NCI-H526 (cell line): ENCODE data around the gene PIP.
"Not testable (repeated sequence)": the region's sequence is repeated elsewhere in the genome, so short reads cannot be mapped to it uniquely, and the experiment has no call there.

Experiments
- DNase-seq, 2 experiments: peaks; one replicate each; lab custom pipeline; 2025; lab: John Stamatoyannopoulos, UW

PIP gene

DNA sequence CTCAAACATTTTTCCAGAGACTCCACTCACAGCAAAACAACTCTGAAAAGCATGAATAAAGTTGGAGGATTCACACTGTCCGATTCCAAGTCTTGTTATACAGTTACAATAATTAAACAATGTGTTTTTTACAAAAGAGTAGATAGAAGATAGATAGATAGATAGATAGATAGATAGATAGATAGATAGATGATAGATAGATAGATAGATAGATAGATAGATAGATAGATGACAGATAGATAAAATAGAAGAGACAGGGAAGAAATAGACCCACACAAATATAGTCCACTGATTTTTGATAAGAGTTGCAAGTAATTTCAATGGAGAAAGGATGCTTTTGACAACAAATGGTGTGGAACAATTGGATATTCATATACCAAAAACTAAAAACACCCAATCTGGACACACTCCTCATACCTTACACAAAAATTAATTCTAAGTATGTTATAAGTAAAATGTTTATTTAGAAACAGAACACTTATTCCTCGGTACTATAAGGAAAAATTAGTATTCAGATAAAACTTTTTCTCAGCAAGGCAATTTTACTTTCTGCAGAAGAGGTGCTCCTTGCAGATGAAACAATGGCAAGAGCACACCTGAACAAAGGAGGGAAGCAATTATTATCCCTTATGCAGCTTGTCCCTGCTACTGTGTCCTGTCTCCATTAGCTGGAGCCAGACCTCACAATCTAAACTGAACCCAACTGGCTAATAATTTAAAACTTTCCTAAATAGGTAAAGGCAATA is 45.7 kb downstream of the PIP start:
- DNase-seq = no peak

DNA sequence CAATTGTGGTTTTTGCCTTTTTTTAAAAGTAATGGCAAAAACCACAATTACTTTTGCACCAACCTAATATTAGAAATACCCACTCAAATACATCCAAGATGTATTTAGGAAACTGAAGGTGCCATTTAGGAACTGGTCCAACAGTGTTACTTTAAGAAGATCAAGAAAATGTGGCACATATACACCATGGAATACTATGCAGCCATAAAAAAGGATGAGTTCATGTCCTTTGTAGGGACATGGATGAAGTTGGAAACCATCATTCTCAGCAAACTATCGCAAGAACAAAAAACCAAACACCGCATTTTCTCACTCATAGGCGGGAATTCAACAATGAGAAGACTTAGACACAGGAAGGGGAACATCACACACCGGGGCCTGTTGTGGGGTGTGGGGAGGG is 48.9 kb downstream of the PIP start:
- not testable (repeated sequence) for DNase-seq

DNA sequence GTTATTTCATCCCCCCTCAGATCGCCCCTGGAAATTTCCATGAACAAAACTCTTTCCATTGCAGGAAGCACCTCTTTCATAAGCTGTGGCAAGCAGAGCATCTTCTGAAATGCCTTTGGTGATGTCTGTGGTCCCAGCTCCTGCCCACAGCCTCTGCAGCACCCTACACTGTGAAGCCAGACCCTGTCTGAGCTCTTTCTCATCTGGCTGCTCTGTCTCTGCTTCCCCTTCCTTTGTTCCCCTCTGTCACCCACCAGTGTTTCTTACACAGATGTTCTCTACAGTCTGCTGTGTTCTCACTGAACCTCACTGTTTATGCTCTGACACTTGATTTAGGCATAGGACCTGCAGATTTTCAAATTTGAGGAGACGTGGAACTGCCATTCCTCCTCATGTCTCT is 49.5 kb downstream of the PIP start:
- DNase-seq = no peak

DNA sequence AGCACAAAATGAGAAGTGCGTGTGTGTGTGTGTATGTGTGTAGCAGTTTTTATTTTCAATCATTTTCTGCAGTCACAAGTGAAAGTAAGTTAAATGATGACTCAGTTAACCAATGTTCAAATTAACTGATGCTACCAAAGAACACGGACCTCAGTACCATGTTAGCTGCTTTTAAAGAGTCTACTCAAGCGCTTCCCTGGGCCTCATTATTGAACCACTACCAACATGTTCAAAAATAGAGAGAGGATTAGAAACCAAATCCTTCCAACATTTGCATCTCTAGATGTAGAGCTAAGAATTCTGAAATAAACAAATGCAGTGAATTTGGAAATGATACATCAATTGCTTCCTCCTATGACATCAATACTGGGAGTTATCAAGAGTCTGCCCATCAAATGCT is 51.1 kb downstream of the PIP start, which contains the start of gene TAS2R39:
TAS2R39 (plus strand) TSS at position 396 of the 400 bp plus-strand sequence; CDS start at position 396, 0 bp downstream.
- DNase-seq = no peak

DNA sequence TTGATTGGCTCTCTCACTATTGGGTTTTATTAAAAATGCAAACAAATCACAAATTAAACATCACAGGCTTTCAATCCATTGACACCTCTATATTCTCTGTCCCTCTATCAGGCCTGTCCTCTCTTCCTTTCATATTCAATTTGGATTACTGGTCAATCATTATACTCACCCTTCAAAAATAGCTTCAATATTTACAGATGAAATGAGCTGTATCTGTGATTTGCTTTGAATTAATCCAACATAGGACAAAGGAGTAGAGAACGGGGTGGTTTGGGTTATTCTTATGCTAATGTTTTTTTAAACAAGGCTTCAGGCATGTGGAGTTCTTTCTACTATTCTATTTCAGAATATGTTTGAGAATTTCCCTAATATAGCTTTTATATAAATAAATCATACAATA is 53.7 kb downstream of the PIP start:
- DNase-seq = no peak

DNA sequence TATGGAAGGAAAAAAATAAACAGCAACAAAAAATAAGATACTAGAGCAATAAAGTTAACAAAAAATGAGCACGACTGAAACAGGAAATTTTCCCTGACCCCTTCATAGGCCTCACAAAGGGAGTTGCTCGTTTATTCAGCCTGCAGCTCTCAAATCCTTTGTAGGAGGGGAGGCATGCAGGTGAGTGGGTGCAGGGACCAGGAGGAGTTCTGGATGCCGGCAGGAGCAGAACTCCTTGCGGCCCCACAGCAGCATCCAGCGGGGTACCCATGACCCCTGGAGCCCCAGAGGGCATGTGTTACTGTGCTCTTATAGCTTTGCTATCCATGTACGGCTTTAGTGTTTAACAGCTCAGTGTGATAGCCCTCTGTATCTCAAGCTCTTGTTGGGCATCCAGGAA is 57.1 kb downstream of the PIP start:
- DNase-seq = no peak
